ENCODE data around the gene FRMPD1.

The FRMPD1 gene

DNA sequence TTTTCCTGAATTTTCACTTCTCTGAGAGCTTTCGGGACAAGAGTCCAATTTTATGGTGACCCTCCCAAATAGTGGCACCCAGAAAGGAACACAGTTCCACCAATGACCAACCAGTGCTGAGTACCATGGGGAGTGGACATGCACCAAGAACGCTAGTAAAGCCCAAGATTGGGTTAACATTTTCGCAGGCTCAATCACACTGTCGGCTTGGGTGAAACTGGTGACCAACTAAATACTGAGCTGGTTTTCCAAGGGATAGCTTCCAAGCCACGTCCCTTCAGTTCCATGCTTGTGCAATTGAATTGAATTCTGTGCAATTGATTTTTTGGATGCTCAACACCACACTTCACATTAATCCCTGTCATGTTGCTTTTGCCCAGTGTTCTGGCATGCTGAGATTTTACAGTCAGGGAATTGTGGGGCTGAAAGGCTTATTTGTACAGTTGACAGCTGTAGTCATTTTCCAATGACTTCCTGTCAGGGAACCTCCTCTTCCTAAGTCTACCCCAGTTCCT lies 65.3 kb downstream of the FRMPD1 start:
- ATAC-seq (ENCODE audit: low read depth) (no peak), DNase-seq (ENCODE audit: low spot score in 2 of 2) (no peak)
- Mint-ChIP-seq H3K36me3 (no peaks in the 10 kb centered on the region), H3K27me3 (no peaks in the 10 kb centered on the region), H3K9me3 (no peaks in the 10 kb centered on the region), H3K4me1 (no peaks in the 10 kb centered on the region), H3K4me3 (no peak overlapping the region), H3K27ac (no peak overlapping the region)

GRCh38 chr9:37719526-37719925 lies 68.8 kb downstream of the FRMPD1 start:
- H3K36me3 Mint-ChIP-seq, result no peaks in the 10 kb centered on the region
- no peak overlapping the region for H3K4me3 Mint-ChIP-seq
- H3K4me1 Mint-ChIP-seq, result no peaks in the 10 kb centered on the region
- H3K9me3 Mint-ChIP-seq, result no peaks in the 10 kb centered on the region
- no peak overlapping the region for H3K27ac Mint-ChIP-seq
- no peak for DNase-seq (ENCODE audit: low spot score in 2 of 2)
- no peaks in the 10 kb centered on the region for H3K27me3 Mint-ChIP-seq
- ATAC-seq (ENCODE audit: low read depth), result peak; percentile 41

DNA sequence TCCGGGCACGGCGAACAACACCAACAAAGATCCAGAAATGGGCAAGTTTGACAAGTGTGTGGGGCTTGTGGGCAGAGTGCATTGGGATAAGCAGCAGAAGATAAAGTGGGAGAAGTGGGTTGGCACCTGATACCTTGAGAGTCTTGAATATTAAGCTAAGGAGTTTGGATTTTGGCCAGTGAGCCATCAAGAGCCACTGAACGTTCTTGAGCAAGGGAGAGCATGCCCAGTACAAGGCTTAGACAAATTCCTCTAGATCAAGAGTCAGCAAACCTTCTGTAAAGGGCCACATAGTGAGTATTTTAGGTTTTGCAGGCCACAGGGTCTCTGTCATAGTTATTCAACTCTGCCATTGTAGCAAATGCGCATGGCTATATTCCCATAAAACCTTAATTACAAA lies 76.3 kb downstream of the FRMPD1 start:
- H3K36me3 Mint-ChIP-seq, result no peaks in the 10 kb centered on the region
- H3K27me3 Mint-ChIP-seq, result peaks cover 11% of the 10 kb centered on the region
- no peaks in the 10 kb centered on the region for H3K9me3 Mint-ChIP-seq
- no peaks in the 10 kb centered on the region for H3K4me1 Mint-ChIP-seq
- H3K27ac Mint-ChIP-seq, result no peak overlapping the region
- no peak overlapping the region for H3K4me3 Mint-ChIP-seq
- no peak for DNase-seq (ENCODE audit: low spot score in 2 of 2)
- ATAC-seq (ENCODE audit: low read depth), result no peak

- no peaks in the 10 kb centered on the region for H3K4me1 Mint-ChIP-seq
- H3K27ac Mint-ChIP-seq, result no peak overlapping the region
- H3K36me3 Mint-ChIP-seq, result no peaks in the 10 kb centered on the region
- no peaks in the 10 kb centered on the region for H3K9me3 Mint-ChIP-seq
- H3K4me3 Mint-ChIP-seq, result no peak overlapping the region
- H3K27me3 Mint-ChIP-seq, result peaks cover 11% of the 10 kb centered on the region
- DNase-seq (ENCODE audit: low spot score in 2 of 2), result no peak
- ATAC-seq (ENCODE audit: low read depth), result no peak
Measured at GRCh38 chr9:37729499-37729898, 78.7 kb downstream of the FRMPD1 start.

DNA sequence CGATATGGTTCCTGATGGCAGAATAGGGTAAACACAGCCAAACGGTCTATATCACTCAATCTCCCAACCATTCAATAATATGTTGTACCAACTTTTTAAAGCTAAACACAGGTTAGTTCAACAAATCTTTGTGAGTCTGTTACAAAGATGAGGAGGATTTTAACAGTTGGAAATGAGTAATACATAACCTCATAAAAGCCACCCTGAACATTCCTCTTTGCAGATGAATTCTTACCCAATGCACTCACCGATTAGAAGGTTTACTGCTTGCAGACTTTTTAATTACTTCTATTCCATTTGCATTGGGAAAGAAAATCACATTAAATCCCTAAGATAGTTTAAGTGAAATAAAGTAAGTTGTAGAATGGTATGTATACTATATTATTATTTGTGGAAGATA lies 79.5 kb downstream of the FRMPD1 start:
- Mint-ChIP-seq H3K4me1 (no peaks in the 10 kb centered on the region), H3K27ac (no peak overlapping the region), H3K4me3 (no peak overlapping the region), H3K36me3 (no peaks in the 10 kb centered on the region), H3K27me3 (peaks cover 13% of the 10 kb centered on the region), H3K9me3 (no peaks in the 10 kb centered on the region)
- ATAC-seq (ENCODE audit: low read depth), result no peak
- no peak for DNase-seq (ENCODE audit: low spot score in 2 of 2)

DNA sequence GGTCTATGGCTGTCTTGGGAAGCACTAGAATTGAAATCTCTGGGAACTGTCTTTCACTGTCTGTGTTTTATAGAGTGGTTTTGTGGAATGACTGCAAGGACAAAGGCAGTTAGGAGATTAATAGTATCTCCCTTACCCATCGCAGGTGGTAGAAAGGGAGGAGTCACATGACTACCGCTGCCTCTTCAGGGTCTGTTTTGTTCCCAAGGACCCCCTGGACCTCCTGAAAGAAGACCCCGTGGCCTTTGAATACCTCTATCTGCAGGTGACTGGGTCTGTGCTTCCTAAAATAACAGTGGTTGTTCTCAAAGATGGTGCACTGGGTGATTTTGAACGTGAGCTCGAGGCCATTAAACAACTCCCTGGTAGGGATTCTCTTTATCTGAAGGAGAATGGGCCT lies 80.1 kb downstream of the FRMPD1 start:
- Mint-ChIP-seq H3K4me3 (no peak overlapping the region), H3K9me3 (no peaks in the 10 kb centered on the region), H3K4me1 (no peaks in the 10 kb centered on the region), H3K27me3 (peaks cover 15% of the 10 kb centered on the region), H3K36me3 (no peaks in the 10 kb centered on the region), H3K27ac (no peak overlapping the region)
- ATAC-seq (ENCODE audit: low read depth) (no peak), DNase-seq (ENCODE audit: low spot score in 2 of 2) (no peak)

- Mint-ChIP-seq H3K27ac (no peak overlapping the region), H3K9me3 (no peaks in the 10 kb centered on the region), H3K4me3 (no peak overlapping the region), H3K4me1 (no peaks in the 10 kb centered on the region), H3K27me3 (peaks cover 13% of the 10 kb centered on the region), H3K36me3 (no peaks in the 10 kb centered on the region)
- no peak for ATAC-seq (ENCODE audit: low read depth)
- no peak for DNase-seq (ENCODE audit: low spot score in 2 of 2)
Measured at GRCh38 chr9:37732086-37732741, 81.5 kb downstream of the FRMPD1 start.

- no peak overlapping the region for H3K27ac Mint-ChIP-seq
- H3K4me1 Mint-ChIP-seq, result no peaks in the 10 kb centered on the region
Measured at GRCh38 chr9:37732952-37733351, 82.2 kb downstream of the FRMPD1 start.

DNA sequence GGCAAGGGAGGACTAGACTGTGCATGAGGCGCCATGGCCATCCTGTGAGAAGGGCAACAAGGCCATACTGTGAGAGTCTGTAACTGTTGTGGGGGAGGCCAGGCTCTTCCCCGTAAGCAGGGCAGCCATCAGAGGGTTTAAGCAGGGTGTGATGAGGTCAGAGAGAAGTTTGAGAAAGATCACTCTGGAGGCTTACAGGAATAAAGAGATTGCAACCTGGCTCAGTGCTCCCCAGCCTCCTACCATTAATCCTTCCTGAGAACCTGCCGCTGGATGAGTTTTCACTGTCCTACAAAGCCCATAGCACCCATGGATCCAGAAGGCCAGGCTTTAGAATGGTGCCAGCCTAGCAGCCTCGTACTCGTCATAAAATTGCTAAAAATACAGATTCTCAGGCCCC lies 88.5 kb downstream of the FRMPD1 start:
- H3K27me3 Mint-ChIP-seq, result peaks cover 7% of the 10 kb centered on the region
- DNase-seq (ENCODE audit: low spot score in 2 of 2), result no peak
- H3K27ac Mint-ChIP-seq, result no peak overlapping the region
- no peaks in the 10 kb centered on the region for H3K4me1 Mint-ChIP-seq
- H3K36me3 Mint-ChIP-seq, result no peaks in the 10 kb centered on the region
- no peak for ATAC-seq (ENCODE audit: low read depth)
- no peaks in the 10 kb centered on the region for H3K9me3 Mint-ChIP-seq
- no peak overlapping the region for H3K4me3 Mint-ChIP-seq

More at GRCh38 chr9:37732952-37733351, 82.2 kb downstream of the FRMPD1 start:
- Mint-ChIP-seq H3K4me3 (no peak overlapping the region), H3K9me3 (no peaks in the 10 kb centered on the region), H3K27me3 (peaks cover 9% of the 10 kb centered on the region), H3K36me3 (no peaks in the 10 kb centered on the region)
- ATAC-seq (ENCODE audit: low read depth), result no peak
- DNase-seq (ENCODE audit: low spot score in 2 of 2), result no peak

GRCh38 chr9:37740128-37740527 lies 89.4 kb downstream of the FRMPD1 start:
- H3K36me3 Mint-ChIP-seq, result no peaks in the 10 kb centered on the region
- no peak overlapping the region for H3K4me3 Mint-ChIP-seq
- DNase-seq (ENCODE audit: low spot score in 2 of 2) (no peak), ATAC-seq (ENCODE audit: low read depth) (no peak)
- H3K9me3 Mint-ChIP-seq, result no peaks in the 10 kb centered on the region
- H3K27ac Mint-ChIP-seq, result no peak overlapping the region
- H3K4me1 Mint-ChIP-seq, result no peaks in the 10 kb centered on the region
- H3K27me3 Mint-ChIP-seq, result peaks cover 6% of the 10 kb centered on the region

DNA sequence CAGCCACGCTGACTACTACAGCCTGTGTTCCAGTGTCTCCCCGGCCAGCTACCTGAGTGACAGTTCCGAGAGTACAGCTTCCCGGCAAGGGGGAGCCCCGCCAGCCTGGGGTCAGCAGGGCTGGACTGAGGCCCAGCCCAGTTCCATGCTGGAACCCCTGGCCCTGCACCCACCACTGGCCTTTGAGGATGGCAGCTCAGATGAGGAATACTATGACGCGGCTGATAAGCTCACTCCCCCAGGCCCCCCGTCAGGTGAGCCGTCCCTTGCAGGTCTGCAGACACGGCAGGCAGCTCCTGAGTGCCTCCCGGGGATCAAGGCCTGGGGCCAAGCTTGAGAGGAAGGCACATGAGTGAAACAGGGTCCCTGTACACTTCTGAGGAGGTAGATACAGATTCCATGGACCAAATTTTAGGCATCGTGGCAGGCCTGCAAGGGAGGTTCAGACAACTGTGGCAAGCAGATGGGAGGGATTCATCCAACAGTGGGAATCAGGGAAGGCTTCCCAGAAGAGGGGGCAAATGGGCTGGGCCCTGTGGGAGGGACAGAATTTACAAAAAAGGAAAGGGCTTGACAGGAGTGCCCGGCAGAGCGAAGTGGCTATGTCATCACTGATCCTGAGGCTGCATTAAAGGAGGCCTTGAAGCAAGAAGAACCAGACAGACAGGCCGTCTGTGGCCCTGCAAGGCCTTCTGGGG lies 90.0 kb downstream of the FRMPD1 start:
- no peak overlapping the region for H3K27ac Mint-ChIP-seq
- no peaks in the 10 kb centered on the region for H3K36me3 Mint-ChIP-seq
- H3K4me3 Mint-ChIP-seq, result no peak overlapping the region
- H3K9me3 Mint-ChIP-seq, result no peaks in the 10 kb centered on the region
- no peak for ATAC-seq (ENCODE audit: low read depth)
- no peaks in the 10 kb centered on the region for H3K4me1 Mint-ChIP-seq
- DNase-seq (ENCODE audit: low spot score in 2 of 2), result no peak
- peaks cover 4% of the 10 kb centered on the region for H3K27me3 Mint-ChIP-seq

- H3K27ac Mint-ChIP-seq, result no peak overlapping the region
- DNase-seq (ENCODE audit: low spot score in 2 of 2), result no peak
- no peaks in the 10 kb centered on the region for H3K9me3 Mint-ChIP-seq
- H3K4me1 Mint-ChIP-seq, result no peaks in the 10 kb centered on the region
- H3K36me3 Mint-ChIP-seq, result no peaks in the 10 kb centered on the region
- H3K4me3 Mint-ChIP-seq, result no peak overlapping the region
- ATAC-seq (ENCODE audit: low read depth), result no peak
- no peaks in the 10 kb centered on the region for H3K27me3 Mint-ChIP-seq
Measured at GRCh38 chr9:37745970-37746369, 95.2 kb downstream of the FRMPD1 start.

DNA sequence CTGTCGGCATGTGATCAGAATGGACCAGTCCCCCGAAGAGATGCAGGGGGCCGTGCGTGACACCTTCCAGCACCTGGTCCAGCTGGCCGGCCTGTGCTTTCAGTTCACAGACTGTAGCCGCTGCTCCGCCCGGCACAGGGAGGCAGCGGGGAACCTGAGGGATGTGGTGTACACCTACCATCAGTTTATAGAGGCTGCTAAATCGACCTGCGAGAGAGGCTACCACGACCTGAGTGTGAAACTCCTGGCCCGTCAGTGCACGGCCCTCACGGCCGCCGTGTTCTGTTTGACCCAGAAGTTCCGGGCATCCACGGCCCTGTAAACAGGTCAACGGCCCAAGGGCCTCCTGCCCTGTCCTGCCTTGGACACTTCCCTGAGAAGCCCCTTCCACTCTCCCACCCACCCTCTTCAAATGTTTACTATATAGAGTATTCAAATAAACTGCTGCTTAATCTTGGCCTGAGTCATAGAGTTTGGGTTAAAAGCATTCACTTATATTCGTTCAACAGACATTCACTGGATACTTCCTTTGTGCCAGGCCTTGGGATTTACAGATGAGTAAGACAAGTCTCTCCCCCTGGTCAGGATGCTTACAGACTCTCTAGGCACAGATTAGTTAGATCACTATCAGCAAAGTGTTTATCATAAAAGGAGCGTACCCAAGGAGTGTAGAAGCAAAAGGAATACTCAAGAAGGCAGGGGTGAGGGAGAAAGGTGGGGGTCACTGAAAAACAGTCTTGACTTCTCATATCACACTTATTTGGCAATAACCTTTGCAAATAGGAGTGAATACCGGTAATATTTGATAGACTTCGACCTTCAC lies 95.9 kb downstream of the FRMPD1 start:
- H3K4me1 Mint-ChIP-seq, result no peaks in the 10 kb centered on the region
- H3K9me3 Mint-ChIP-seq, result no peaks in the 10 kb centered on the region
- no peak for ATAC-seq (ENCODE audit: low read depth)
- H3K4me3 Mint-ChIP-seq, result no peak overlapping the region
- H3K27me3 Mint-ChIP-seq, result no peaks in the 10 kb centered on the region
- H3K36me3 Mint-ChIP-seq, result no peaks in the 10 kb centered on the region
- no peak for DNase-seq (ENCODE audit: low spot score in 2 of 2)
- no peak overlapping the region for H3K27ac Mint-ChIP-seq

DNA sequence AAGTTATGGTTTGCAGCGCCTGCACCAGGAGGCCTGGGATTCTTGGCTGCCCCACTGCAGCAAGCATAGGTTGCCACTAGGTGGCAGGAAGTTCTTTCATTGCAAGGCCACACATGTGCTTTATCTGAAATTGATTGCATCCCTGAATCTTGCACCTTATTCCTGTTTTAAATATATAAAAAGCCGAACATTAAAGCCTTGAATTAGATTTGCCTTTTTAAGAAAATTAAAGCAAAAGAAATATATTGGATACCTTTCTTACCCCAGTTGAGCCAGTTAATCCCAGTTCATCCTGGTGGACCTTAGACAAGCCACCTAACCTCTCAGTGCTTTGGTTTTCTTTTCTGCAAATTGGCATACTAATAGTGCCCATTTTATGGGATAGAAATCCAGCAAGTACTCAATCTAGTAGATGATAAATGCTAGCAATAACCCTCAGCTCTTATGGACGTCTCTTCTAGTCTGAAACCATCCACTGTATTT lies 96.6 kb downstream of the FRMPD1 start:
- H3K9me3 Mint-ChIP-seq, result no peaks in the 10 kb centered on the region
- DNase-seq (ENCODE audit: low spot score in 2 of 2), result peak; percentile 41 to 49
- no peaks in the 10 kb centered on the region for H3K36me3 Mint-ChIP-seq
- no peaks in the 10 kb centered on the region for H3K4me1 Mint-ChIP-seq
- no peak overlapping the region for H3K27ac Mint-ChIP-seq
- ATAC-seq (ENCODE audit: low read depth), result peak; percentile 92
- H3K27me3 Mint-ChIP-seq, result no peaks in the 10 kb centered on the region
- no peak overlapping the region for H3K4me3 Mint-ChIP-seq

Measured in memory B cell (primary cell).